ENCODE data around the gene FRMD4B. TPM values are rescaled to one million over a fixed set of nuclear protein-coding genes. Genes with fewer than 3 reads are reported as not detected.

Gene FRMD4B
- polyA plus RNA-seq, 4 donors, result 39.5 to 46.4 (median 43.9) TPM

- no peak for DNase-seq (ENCODE audit: low read depth in 4 of 4, low spot score in 3 of 4)
Measured at GRCh38 chr3:69144631-69145245, 241.2 kb downstream of the FRMD4B start.

DNA sequence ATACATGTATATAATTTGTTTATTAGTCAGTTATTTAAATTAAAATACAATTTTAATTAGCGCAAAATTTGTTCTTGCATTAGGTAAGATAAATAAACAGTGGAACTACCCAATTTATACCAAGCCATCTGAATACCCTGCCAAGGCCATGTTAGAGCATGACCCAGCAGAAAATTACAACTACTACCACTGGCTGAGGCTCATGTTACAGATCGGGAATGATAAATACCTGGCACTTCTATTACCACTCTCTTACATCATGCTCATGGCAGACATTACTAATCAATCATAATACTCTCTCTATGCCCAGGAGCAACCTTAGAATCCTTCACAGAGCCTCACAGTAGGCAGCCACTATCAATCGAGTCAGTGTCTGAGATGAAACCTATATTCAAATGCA is 242.3 kb downstream of the FRMD4B start:
- DNase-seq (ENCODE audit: low read depth in 4 of 4, low spot score in 3 of 4), result no peak

- DNase-seq (ENCODE audit: low read depth in 4 of 4, low spot score in 3 of 4), result no peak
Measured at GRCh38 chr3:69142797-69143454, 243.0 kb downstream of the FRMD4B start.

- no peak for DNase-seq (ENCODE audit: low read depth in 4 of 4, low spot score in 3 of 4)
Measured at GRCh38 chr3:69142090-69142489, 243.8 kb downstream of the FRMD4B start.

DNA sequence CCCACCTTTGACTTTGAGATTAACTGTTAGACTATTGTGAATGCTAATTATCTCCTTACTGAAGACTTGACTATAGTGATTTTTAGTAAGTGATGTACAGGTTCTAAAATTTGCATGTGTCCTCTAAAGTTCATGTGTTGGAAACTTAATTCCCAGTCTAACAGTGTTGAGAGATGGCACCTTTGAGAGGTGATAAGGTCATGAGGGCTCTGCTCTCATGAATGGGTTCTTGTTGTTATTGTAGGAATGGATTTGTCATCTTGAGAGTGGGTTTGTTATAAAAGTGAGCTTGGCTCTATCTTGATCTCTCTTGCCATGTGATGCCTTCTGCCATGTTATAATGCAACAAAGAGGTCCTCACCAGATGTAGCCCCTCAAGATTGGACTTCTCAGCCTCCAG is 244.6 kb downstream of the FRMD4B start:
- DNase-seq (ENCODE audit: low read depth in 4 of 4, low spot score in 3 of 4), result no peak

DNA sequence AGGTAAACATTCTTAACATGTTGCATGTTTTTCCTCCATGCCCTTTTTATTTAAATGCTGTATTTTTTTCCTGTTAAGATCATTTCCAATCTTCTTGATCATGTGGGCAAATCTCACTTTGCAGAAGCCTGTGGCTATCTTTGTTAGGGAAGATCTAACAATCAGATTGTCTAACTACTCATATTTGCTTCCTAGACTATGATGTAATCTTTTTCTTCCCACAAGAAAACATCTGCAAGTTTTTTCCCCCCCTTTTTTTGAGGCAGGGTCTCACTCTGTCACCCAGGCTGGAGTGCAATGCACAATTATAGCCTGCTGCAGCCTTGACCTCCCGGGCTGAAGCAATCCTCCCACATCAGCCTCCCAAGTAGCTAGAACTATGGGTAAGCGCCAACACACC is 248.5 kb downstream of the FRMD4B start:
- DNase-seq (ENCODE audit: low read depth in 4 of 4, low spot score in 3 of 4), result no peak

DNA sequence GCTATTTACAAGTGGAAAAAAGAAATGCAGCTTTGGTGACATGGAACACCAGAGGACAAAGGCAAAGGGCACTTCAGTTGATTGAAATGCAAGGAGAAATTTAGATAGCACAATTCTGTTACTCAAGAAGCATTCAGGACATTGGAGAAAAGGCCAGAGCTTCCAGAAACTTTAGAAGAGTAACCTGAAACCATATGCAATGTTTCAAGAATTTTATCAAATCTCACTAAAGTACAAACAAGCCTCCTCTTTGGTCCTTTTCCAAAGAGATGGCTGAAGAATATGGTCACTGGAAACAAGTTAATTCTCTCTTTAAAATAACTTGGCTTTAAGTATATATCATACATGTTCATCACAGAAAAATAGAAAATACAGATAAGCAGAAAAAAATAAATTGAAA is 248.9 kb downstream of the FRMD4B start:
- no peak for DNase-seq (ENCODE audit: low read depth in 4 of 4, low spot score in 3 of 4)

DNA sequence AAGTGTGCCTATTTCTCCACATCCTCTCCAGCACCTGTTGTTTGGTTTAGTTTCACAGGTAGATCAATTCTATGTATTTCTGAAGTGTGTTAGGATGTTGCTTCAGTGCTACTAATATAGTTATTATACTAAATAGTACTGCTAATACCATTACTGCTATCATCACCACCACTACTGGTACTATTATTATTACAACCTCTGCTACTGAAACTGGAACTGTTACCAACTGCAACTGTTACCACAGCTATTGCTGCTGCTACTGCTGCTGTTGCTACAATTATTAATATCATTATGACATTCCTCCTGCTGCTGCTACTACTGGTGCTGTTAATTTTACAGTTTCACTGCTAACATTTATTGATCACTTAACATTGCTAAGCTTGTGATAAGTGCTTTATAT is 255.2 kb downstream of the FRMD4B start:
- DNase-seq (ENCODE audit: low read depth in 4 of 4, low spot score in 3 of 4), result no peak

DNA sequence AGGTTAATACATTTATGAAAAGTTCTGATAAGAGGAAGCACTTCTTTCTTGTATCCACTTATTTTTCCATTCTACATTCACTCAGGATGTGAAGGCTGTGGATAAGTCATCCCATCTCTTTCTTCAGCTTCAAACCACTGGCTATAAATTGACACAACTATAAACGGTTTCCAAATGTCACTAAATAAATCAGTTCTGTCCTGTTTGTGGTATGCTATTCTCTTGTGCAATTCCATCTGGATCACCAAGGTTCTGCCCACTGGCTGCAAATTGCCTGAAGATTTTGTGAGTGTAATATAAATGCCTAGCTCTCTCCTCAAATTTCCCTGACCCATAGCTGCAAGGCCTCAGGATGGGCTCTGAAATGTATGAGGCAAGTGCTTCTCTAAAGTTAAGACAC is 256.4 kb downstream of the FRMD4B start:
- no peak for DNase-seq (ENCODE audit: low read depth in 4 of 4, low spot score in 3 of 4)

- no peak for DNase-seq (ENCODE audit: low read depth in 4 of 4, low spot score in 3 of 4)
Measured at GRCh38 chr3:69128509-69128908, 257.4 kb downstream of the FRMD4B start.

DNA sequence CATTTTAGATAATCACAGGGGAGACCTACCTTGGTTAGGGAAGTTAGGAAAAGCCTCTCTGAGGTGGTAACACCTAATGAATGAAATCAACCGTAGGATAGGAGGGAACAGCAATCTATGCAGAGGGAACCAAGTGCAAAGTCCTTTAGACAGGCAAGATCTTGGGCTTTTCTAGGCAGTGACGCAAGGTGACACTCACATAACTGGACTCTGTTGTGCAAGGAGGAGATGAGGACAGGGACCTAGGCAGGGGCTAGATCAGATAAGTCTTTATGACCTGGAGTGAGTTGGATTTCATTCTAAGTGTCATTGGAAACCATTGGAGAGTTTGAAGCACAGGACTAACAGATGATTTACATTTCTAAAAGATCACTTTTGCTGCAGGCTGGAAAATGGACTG is 258.9 kb downstream of the FRMD4B start:
- no peak for DNase-seq (ENCODE audit: low read depth in 4 of 4, low spot score in 3 of 4)

DNA sequence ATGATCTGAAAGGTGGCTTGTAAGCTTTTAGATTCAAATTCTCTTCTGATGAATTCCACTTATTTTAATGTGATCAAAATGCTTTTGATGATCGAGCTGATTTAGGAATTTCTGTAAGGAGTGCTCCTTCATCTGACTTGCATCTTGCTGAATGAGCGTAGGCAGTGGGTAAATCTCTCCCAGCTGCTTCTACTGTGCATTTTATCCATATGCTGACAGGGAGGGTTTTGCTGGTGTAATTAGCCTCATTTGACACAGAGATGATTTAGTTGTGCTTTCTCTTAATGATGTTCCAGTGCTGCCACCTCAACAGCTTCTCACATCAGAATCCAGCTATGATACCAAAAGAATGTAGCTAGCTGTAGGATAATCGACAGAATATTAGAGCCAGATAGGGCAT is 259.7 kb downstream of the FRMD4B start:
- DNase-seq (ENCODE audit: low read depth in 4 of 4, low spot score in 3 of 4), result no peak

GRCh38 chr3:69122403-69122802 is 263.5 kb downstream of the FRMD4B start, which contains the start of gene LMOD3:
Gene LMOD3, minus strand, starts transcription at chr3:69122595. Its CDS starts 209 bp downstream, at chr3:69122386.
- no peak for DNase-seq (ENCODE audit: low read depth in 4 of 4, low spot score in 3 of 4)

GRCh38 chr3:69121950-69122349 is 263.9 kb downstream of the FRMD4B start:
- DNase-seq (ENCODE audit: low read depth in 4 of 4, low spot score in 3 of 4), result no peak

- no peak for DNase-seq (ENCODE audit: low read depth in 4 of 4, low spot score in 3 of 4)
Measured at GRCh38 chr3:69121513-69121912, 264.4 kb downstream of the FRMD4B start.

- peak; percentile 58 to 69 (median 61) for DNase-seq (ENCODE audit: low read depth in 4 of 4, low spot score in 3 of 4)
Measured at GRCh38 chr3:69120879-69121464, 264.9 kb downstream of the FRMD4B start.
